ENCODE measurements around the gene KCNJ16. TPM values are rescaled to one million over a fixed set of nuclear protein-coding genes. Genes with fewer than 3 reads are reported as not detected.

Gene KCNJ16
- total RNA-seq, 1 donor from 2014 or later = 0.27 TPM

DNA sequence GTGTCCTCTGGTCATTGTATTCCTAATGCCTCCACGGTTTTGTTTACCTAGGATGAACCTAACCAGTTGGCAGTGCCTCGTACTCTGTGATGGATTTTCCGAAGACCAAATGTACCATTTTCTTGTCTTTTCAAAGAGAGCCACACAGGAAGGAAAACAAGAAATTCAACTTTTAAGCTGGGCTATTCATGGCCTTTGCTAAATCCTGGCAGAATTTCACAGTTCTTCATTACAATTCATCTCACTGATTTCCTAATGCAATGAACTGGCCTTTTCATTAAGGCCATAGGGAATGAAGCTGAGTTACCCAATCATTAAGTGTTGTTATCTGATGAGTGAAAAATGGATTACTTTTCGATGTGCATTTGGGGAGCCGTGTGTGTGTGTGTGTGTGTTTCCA is 7.9 kb upstream of the KCNJ16 start:
- no peak for DNase-seq
- TF ChIP-seq, protein P1, sequence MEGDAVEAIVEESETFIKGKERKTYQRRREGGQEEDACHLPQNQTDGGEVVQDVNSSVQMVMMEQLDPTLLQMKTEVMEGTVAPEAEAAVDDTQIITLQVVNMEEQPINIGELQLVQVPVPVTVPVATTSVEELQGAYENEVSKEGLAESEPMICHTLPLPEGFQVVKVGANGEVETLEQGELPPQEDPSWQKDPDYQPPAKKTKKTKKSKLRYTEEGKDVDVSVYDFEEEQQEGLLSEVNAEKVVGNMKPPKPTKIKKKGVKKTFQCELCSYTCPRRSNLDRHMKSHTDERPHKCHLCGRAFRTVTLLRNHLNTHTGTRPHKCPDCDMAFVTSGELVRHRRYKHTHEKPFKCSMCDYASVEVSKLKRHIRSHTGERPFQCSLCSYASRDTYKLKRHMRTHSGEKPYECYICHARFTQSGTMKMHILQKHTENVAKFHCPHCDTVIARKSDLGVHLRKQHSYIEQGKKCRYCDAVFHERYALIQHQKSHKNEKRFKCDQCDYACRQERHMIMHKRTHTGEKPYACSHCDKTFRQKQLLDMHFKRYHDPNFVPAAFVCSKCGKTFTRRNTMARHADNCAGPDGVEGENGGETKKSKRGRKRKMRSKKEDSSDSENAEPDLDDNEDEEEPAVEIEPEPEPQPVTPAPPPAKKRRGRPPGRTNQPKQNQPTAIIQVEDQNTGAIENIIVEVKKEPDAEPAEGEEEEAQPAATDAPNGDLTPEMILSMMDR (IDR thresholded peaks at IDR 0.05; ENCODE audit: partially characterized antibody, unreplicated experiment) = no peak
- Mint-ChIP-seq H3K4me1 (ENCODE audit: low read depth, unreplicated experiment) (no peaks in the 10 kb centered on the region), H3K4me3 (ENCODE audit: unreplicated experiment) (no peak overlapping the region), H3K9me3 (ENCODE audit: unreplicated experiment) (no peaks in the 10 kb centered on the region), H3K27me3 (ENCODE audit: unreplicated experiment) (no peaks in the 10 kb centered on the region), H3K27ac (ENCODE audit: unreplicated experiment) (no peak overlapping the region), H3K36me3 (ENCODE audit: unreplicated experiment) (no peaks in the 10 kb centered on the region)

DNA sequence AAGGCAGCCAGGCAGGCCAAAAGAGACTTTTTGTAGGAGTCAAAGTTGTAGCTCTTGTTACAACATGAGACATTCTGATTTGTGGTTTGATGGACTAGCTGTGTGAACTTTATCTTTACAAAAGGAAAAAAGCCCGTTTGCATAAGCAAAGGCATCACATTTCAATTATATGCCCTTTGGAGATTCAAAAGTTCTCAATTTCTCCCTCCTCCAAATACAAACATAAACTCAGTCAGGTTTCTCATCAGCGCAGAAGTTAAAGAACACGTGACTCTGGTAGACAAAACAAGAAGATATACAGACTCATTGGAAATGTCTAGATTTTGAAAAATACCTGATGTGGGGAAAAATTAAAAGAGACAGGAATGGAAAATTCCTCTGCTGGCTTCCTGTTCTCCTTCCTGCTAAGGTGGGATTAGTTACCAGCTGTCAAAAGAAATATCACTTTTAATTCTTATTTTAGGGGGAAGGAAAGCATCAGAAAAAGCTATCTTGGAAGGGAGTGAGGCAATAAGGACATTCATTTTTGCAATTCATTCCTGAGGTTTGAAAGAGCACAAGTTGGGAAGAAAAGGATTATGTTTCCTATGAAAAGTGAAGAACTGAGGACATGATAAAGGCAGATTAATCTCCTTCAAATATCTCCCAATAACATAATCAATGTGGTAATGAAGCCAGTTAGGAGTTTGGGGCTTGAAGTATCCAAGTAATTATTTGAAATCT is 4.6 kb upstream of the KCNJ16 start:
- no peaks in the 10 kb centered on the region for H3K36me3 Mint-ChIP-seq (ENCODE audit: unreplicated experiment)
- no peaks in the 10 kb centered on the region for H3K4me1 Mint-ChIP-seq (ENCODE audit: low read depth, unreplicated experiment)
- H3K27ac Mint-ChIP-seq (ENCODE audit: unreplicated experiment) = no peak overlapping the region
- H3K4me3 Mint-ChIP-seq (ENCODE audit: unreplicated experiment) = no peak overlapping the region
- no peaks in the 10 kb centered on the region for H3K9me3 Mint-ChIP-seq (ENCODE audit: unreplicated experiment)
- H3K27me3 Mint-ChIP-seq (ENCODE audit: unreplicated experiment) = no peaks in the 10 kb centered on the region
- TF ChIP-seq, protein P1 (IDR thresholded peaks at IDR 0.05; ENCODE audit: partially characterized antibody, unreplicated experiment) = no peak
- no peak for DNase-seq

DNA sequence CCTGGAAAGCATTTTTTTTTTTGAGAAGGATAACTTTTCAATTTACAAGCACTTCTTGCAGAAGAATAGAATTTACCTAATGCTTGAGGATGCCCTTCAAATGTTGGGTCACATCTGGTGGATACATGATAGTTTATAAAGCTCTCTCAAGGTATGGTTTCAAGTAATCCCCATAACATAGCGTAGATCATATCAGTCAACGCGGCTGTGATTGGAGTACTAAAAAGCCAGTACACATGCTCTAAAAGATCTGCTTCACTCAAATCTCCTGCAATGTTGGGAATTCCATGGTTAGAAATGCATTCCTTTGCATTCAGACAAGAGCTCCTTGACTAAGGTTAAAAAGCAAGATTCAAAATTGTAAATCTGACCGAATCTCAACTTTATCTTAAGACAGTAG is 3.9 kb upstream of the KCNJ16 start:
- Mint-ChIP-seq H3K36me3 (ENCODE audit: unreplicated experiment) (no peaks in the 10 kb centered on the region), H3K4me3 (ENCODE audit: unreplicated experiment) (no peak overlapping the region), H3K27ac (ENCODE audit: unreplicated experiment) (no peak overlapping the region), H3K27me3 (ENCODE audit: unreplicated experiment) (no peaks in the 10 kb centered on the region), H3K9me3 (ENCODE audit: unreplicated experiment) (no peaks in the 10 kb centered on the region), H3K4me1 (ENCODE audit: low read depth, unreplicated experiment) (no peaks in the 10 kb centered on the region)
- TF ChIP-seq, protein P1 (IDR thresholded peaks at IDR 0.05; ENCODE audit: partially characterized antibody, unreplicated experiment) = no peak
- no peak for DNase-seq

DNA sequence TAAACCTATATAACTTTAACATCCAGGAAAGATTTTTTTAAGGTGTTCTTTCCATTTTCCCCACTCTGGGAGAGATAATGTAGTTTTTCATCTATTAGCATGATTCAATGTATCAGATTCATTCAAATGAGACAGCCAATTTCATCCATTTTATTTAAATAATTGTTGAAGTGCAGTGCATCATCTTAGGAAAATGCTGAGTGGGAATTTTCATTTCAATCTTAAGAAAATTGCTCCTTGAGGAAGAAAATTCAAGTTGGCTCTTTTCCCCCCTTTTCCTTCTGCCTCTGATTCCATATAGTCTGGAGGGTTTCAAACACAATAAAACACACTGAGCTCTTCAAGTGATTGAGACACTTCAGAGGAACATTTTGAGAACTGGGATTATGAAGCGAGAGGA is 3.4 kb upstream of the KCNJ16 start:
- TF ChIP-seq, protein P1 (IDR thresholded peaks at IDR 0.05; ENCODE audit: partially characterized antibody, unreplicated experiment) = no peak

DNA sequence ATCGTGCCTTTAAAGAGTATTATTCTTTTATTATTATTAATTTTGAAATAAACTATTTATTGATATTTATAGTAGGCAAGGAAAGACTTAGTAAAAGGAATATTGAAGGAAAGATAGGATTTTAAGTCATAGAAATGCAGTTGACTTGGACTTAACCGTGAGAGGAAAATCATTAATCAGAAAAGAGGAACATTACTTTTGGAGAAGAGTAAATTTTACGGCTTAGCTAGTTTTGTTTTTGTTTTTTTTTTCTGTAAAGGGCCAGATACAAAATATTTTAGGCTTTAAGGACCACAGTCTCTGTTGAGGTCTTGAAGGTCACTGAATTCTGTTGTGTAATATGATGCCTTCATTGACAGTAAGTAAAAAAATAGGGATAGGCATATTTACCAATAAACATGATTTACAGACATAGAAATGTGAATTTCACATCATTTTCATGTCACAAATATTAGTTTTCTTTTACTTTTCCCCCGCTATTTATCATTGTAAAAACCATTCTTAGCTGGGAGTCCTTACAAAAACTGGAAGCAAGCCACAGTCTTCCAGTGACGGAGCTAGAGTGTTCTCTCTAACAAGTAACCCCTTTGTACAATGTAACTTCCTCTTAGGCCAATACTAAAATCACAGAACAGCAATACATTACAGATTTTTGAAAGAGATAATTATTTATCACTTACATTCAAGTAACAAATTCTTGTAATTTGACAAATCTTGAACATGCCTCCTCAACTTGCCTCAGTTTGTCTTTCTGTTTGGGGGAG is 2.3 kb upstream of the KCNJ16 start:
- Mint-ChIP-seq H3K27me3 (ENCODE audit: unreplicated experiment) (no peaks in the 10 kb centered on the region), H3K4me3 (ENCODE audit: unreplicated experiment) (no peak overlapping the region), H3K36me3 (ENCODE audit: unreplicated experiment) (no peaks in the 10 kb centered on the region), H3K9me3 (ENCODE audit: unreplicated experiment) (no peaks in the 10 kb centered on the region), H3K4me1 (ENCODE audit: low read depth, unreplicated experiment) (no peaks in the 10 kb centered on the region), H3K27ac (ENCODE audit: unreplicated experiment) (no peak overlapping the region)
- TF ChIP-seq, protein P1 (IDR thresholded peaks at IDR 0.05; ENCODE audit: partially characterized antibody, unreplicated experiment) = no peak
- DNase-seq = no peak

More for the DNA sequence above, 3.4 kb upstream of the KCNJ16 start:
- no peak overlapping the region for H3K4me3 Mint-ChIP-seq (ENCODE audit: unreplicated experiment)
- no peaks in the 10 kb centered on the region for H3K27me3 Mint-ChIP-seq (ENCODE audit: unreplicated experiment)
- no peaks in the 10 kb centered on the region for H3K36me3 Mint-ChIP-seq (ENCODE audit: unreplicated experiment)
- H3K9me3 Mint-ChIP-seq (ENCODE audit: unreplicated experiment) = no peaks in the 10 kb centered on the region
- H3K27ac Mint-ChIP-seq (ENCODE audit: unreplicated experiment) = no peak overlapping the region
- DNase-seq = no peak
- H3K4me1 Mint-ChIP-seq (ENCODE audit: low read depth, unreplicated experiment) = no peaks in the 10 kb centered on the region
